Measurements from ENCODE around the gene TEX36.
"Not testable (repeated sequence)": the region's sequence is repeated elsewhere in the genome, so short reads cannot be mapped to it uniquely, and the experiment has no call there.

Gene TEX36, protein sequence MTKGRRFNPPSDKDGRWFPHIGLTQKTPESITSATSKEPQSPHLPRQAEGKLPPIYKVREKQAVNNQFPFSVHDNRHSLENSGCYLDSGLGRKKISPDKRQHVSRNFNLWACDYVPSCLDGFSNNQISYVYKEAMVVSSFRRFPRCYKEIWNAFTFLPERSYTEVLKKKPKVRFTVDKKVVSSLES

DNA sequence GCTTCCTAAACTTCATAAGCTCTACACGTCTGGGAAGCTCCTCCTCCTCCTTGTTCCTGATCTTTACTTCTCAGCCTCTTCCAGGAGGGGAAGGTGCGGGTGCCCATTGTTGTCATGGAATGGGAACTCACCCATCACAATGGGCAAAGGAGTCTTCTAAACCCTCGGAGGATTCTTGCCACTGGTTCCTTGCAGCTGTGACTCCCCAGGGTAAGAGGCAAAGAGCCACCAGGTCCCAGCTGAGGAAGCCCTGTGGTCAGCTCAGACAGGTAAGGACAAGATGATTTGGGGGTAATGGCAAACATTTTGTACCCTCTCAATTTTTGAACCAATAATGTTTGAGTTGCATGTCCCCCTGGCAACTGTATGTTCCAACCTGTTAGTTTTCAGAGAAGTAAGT lies at the start of gene TEX36:
TSS of gene TEX36 (minus strand) at position 101 of the 400 bp plus-strand sequence. CDS start 174 bp downstream, outside the sequence.
- DNase-seq, result no peak

DNA sequence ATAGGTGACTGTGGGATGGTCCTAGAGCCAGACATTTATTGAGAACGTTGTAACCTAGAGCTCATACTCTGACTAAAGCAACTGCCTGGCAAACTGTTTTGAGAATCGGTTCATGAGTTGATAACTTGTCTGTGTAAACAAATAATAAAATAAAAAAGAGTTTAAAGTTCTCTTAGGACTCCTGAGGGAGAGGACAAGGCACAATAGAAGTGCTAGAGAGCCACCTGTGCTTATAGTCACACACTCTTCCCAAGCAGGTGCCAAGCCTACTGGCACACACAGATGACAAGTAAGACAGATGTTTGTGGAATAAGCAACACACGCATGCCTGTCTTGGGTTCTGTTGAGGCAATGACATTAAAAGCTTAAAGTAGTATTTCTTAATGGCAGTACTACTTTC lies 44.5 kb upstream of the TEX36 start:
- DNase-seq, result no peak

DNA sequence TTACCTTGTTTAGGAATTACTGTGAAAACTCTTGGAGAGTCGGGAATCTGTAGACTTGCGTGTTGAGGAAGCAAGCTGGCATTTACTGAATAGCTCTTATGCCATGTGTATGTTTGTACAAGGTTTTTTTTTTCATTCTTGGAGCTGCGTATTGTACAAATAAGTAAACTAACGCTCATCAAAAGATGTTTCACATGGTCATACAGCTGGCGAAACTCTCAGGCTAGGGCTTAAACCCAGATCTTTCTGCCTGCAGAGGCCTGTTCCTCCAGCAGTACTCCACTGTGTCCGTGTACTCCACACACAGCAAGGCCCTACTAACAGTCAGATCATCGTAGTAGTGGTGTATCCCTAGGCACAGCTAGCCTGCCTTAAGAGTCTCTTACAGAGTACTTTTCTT lies 44.0 kb upstream of the TEX36 start:
- no peak for DNase-seq

DNA sequence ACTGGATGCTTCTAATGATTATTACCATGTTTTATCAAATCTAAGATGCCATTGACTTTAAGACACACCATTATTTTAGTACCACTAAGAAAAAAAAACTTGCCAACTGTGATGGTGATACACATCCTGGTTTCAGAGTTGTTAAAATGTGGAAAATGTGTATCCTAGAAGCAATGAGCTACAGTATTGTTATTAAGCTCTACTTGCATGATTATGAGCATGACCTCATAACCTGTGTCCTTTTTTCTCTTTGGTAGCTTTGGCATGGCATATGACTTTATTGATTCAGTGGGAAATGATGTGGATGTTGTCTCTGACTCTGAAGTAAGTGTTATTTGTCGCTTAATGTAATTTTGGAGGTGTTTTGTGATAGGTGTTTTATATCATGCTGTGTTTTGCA lies 39.8 kb upstream of the TEX36 start:
- DNase-seq, result no peak

DNA sequence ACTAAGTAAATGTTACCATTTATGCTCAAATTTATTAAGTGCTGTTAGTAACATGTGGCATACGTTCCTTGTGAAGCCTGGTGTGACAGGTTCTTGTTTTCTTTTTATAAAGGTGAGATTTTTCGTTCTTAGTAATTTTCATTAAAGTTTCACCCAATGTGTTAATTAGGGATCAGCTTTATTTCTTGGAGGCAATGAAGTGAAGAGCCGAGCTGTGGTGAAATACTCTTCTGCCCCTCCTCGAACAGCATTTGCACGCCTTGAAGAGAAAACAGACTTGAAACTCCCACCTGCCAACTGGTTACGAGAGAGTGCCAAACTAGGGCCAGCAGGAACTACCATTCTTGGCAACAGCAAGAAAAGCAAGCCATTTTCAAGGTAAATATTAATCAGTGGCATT lies 38.1 kb upstream of the TEX36 start:
- no peak for DNase-seq

DNA sequence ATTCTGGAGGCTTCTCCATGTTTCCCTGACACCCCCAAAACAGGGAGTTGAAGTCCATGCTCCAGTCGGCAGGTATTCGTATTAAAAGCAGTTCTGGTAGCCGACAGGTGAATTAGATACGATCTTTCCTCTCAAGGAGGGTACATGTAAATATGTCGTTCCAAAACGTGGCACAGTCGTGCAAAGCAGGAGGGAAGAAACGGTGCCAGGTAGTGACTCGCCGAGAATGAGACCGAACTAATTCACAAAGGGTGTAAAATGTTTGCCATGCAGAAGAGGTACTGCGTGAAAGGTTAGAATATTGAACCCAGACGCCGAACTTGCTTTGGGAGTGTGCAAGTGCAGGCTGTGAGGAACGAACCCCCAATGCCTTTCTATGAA lies 37.0 kb upstream of the TEX36 start:
- DNase-seq, result no peak

DNA sequence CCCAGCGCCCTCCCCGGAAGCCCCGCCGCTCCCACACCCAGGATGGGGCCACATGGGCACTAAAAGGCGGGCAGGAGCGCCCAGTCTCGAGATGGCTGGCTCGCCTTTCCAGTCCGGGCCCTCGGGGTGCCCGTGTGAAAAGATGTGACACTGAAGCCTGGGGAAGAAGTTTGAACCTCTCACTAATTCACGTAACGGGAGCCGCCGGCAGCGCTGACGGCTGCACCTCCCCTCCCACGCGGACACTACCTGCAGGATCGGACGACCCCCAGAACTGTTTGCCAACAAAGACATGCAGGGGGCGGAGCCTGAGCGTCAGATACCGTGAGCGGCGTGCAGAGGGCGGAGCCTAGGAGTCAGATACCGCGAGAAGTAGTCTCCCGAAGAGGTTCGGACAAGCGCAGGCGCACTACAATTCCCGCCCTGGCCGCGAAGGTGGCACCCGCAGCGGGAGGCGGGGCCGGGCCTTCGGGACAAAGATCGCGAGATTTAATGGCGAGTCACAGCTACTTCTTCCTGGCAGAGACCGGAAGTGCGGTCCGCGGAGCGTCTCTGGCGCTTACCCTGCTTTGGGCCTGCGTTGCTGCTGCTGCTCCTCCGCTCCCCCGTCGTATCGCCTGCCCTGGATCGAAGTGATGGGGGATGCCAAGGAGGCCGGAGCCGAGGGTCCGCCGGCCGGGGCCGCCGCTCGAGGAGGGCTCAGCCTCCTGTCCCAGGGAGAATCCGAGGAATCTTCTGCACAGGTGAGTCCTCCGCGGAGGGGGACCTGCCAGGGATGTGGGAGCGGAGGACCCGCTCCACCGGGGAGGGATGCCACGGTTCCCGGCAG lies 36.4 kb upstream of the TEX36 start, which contains the start of gene EDRF1:
TSS of gene EDRF1 (plus strand) at position 537 of the 829 bp plus-strand sequence. CDS start at position 636, 99 bp downstream.
- peak; percentile 100 for DNase-seq

DNA sequence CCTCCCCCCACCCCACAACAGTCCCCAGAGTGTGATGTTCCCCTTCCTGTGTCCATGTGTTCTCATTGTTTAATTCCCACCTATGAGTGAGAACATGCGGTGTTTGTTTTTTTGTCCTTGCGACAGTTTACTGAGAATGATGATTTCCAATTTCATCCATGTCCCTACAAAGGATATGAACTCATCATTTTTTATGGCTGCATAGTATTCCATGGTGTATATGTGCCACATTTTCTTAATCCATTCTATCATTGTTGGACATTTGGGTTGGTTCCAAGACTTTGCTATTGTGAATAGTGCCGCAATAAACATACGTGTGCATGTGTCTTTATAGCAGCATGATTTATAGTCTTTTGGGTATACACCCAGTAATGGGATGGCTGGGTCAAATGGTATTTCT lies 31.8 kb upstream of the TEX36 start:
- not testable (repeated sequence) for DNase-seq

DNA sequence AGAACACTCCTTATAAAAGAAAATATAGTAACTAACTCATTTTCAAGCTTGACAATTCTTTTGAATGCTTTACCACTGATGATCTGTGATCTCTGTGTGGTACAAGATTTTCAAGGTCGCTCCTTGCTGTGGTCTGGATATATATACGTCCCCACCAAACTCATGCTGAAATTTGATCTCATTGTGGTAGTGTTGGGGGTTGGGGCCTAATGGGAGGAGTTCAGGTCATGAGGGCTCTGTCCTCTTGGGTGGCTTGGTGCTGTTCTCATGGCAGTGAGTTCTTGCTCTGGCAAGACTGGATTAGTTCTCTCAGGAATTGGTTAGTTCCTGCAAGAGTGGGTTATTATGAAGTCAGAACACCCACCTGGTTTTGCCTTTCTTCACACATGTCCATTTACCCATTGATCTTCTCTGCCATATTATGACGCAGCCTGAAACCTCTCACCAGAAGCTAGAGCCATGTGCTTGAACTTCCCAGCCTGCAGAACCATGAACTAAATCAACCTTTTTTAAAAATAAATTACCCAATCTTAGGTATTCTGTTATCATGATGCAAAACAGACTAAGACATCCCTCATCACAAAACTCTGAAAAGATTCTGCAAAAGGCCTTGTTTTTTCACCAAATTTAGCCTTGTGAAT lies 28.3 kb upstream of the TEX36 start:
- no peak for DNase-seq

DNA sequence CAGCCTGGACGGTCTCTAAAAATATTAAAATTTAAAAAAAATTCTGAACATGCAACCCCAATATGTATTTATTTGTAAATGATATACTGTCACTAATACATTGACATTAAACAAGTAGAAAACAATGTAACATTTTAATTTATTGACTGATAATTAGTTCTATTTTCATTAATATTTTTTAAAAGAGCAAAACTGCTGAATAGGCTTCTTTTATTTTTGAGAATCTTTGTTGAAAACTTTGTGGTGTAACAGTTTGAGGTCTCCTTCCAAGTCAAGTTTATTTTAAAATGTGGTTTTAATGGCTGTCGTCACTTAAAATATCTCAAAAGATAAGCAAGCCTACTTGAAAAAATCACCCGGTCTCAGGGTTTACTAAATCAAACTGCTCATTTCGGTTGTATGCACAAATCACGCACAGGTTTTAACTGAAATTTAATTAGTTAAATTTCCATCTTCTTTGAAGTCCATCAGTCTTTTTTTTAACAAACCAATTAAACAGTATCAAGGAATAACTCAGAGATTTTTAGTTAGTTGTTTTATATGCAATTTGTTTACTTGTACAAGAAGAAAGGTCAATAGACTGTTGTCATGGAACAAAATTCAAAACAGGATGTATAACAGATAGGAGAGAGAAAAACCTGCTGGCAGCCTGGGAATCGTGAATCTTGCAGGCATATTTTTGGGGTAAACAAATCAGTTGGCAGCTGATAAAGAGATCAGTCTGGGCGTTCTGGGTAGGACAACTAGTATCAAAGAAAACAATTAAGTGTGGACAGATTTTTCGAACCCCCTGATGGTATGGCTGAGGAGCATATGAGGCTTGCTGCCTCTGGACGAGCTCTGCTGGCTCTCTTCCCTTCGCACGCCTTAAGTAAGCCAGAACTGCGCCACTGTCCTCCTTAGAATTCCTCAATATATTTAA lies 26.9 kb upstream of the TEX36 start:
- no peak for DNase-seq

DNA sequence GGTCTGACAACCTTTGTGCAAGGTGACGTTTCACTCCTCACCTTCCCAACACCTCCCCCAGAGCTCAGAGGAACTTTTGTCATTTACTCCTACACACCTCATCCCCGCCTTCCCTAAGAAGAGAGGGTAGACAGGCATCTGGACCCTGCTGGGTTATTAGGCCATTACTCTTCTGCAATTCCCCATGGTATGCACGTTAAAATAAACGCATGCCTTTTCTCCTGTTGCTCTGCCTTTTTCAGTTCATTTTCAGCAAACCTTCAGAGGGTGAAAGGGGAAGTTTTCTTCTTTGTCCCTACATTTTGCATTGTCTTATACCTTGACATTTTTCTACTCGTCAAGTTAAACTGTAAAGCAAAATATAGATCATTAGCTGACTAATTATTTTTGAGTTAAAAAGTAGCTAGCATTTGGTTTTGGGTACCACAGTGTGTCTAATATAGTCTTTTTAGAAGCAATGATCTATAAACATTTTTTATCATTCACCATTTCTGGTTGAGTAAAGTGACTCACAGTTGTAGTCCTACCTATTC lies 26.1 kb upstream of the TEX36 start:
- DNase-seq, result no peak

DNA sequence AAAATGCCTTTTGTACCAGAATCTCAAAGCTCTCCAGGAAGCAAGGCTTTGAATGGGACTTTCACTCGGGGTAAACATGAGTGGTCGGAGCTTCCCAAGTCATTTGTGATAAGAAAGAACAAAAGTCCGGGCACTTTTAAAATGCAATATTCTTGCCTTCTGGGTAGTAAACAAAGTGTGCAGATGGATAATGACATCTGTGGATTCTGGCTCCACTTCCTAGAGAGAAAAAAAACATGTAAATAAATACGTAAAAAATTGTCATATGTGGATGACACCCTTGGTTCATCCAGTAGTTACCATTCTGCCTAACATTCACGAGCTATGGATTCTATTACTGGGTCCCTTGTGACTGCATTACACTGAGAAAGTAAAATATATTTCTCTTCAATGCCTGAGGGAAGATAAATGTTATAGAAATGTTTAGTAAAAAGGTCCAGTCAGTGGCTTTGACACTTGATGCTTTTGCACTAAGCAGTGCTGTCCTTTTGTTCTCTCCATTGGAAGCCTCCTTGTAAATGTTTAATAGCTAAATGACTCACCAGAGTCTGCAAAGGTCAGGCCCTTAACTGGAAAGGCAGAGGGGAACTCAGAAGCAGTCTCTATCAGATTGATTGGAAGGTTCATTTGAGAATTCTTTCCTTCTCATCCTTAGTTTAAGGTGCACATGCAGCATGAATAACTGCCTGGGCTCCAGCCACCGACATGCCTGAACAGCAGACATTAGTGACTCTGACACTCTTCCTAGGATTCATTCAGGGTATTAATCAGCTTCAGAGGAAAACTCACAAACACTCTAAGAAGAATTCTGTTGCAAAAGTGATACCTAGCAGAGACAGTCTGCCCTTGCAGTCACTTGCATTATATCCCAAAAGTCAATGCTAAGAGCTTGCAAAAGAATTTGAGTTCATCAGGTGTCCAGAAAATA lies 24.8 kb upstream of the TEX36 start:
- DNase-seq, result no peak

DNA sequence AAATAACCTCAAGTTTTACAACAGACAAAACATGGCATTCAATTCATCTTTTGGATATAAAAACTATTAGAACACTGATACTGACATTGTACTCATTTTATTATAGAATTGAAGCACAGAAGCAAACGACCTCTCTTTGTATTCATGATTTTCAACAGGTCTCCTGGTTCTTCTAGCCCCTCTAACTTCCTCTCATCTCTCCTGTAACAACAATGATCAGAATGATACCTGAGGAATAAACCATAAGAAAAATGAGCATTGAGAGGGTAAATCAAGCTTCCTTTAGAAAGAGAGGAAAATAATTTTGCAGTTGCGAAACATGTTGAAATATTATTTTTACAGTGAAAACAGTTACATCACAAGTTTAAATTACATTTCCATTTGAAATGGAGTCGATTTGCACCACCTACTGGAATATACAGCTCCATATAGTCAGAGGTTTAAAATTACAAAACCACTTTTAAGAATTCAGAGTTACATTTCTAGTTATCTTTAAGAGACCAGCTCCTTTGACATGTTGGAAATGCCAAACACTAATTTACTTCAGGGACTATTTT lies 17.5 kb upstream of the TEX36 start:
- no peak for DNase-seq

DNA sequence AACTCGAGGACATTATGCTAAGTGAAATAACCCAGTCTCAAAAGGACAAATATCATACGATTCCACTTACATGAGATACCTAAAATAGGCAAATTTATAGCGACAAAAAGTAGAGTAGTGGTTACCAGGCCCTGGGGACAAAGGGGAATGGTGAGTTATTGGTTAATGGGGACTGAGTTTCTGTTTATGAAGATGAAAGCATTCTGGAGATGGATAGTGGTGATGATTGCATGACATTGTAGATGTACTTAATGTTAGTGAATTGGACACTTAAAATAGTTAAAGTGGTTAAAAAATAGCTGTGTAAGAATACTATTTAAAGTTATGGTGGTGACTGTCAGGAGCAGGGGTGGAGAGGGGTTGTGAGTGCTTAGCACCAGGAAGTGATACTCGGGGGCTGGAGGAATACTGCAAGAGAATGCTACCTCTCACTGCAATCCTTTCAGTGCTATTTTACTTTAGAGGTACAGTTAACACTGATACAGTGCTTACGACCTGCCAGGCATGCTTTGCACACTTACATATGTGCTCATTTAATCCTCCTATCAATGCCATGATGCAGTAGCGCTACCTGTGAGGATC lies 16.7 kb upstream of the TEX36 start:
- no peak for DNase-seq

DNA sequence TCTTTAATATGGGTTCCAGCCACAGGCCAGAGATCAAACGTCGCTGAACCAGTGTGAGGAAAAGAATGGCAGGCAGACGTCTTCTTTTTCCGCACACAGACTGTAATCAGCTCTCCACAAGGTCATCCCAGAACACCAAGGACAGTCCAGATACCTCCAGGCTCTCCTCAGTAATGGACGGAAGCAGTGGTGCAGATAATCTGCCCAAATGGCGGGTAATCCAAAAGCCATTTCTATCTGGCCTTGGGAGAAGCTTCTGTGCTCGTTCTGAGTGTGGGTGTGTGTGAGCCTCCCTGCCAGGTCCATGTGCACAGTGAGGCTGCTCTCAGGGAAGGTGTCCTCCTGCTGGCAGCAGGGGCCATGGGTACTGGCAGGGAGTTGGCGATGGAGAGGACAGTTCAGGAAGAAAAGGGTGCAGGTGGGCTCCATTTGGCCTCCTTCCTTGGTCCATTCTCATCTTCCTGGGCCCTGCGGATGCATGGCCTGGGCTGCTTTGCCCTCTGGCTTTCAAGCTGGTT lies 15.6 kb upstream of the TEX36 start:
- DNase-seq, result no peak

DNA sequence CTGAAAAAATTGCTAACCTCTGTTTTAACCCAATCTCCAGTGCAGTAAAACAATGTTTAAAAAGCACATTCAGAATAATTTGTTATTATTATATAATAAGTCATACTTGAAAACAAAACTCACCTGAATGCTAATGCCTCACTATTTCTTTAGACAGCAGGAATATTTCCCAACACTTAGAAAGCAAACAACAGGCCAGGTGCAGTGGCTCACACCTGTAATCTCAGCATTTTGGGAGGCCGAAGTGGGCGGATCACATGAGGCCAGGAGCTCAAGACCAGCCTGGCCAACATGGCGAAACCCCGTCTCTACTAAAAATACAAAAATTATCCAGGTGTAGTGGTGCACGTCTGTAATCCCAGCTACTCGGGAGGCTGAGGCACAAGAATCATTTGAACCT lies 13.9 kb upstream of the TEX36 start:
- DNase-seq, result not testable (repeated sequence)

DNA sequence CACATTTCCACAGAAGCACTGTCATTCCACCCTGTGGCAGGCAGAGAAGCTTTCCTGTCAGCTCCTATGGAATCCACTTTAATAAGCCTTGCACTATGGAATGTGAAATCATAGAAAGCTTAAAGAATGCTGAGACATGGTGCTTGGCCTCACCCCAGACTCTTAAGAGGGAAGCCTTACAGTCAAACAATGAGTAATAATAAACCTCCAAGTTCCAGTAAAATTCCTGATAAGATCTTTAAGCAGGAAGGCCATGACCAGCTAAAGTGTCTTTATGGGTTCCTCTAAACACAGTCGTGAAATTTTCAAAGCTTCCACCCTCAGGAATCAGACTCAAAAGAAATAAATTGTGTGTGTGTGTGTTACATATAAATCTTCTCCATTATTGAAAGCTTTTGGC lies 11.9 kb upstream of the TEX36 start:
- no peak for DNase-seq

DNA sequence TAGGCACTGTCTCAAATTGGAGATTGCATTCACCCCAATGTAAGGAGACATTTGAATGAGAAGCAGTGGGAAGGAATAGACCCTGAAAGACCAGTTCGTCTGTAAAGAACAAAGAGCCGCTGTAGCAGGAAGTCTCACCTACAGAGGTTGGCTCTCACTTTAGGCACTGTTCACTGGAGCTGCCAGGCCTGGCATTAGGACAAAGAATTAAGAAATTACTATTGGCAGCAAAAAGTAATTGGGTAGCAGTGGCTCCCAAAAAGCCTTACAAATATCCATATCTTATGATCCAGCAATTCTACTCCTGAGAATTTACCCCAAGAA lies 10.5 kb upstream of the TEX36 start:
- no peak for DNase-seq

DNA sequence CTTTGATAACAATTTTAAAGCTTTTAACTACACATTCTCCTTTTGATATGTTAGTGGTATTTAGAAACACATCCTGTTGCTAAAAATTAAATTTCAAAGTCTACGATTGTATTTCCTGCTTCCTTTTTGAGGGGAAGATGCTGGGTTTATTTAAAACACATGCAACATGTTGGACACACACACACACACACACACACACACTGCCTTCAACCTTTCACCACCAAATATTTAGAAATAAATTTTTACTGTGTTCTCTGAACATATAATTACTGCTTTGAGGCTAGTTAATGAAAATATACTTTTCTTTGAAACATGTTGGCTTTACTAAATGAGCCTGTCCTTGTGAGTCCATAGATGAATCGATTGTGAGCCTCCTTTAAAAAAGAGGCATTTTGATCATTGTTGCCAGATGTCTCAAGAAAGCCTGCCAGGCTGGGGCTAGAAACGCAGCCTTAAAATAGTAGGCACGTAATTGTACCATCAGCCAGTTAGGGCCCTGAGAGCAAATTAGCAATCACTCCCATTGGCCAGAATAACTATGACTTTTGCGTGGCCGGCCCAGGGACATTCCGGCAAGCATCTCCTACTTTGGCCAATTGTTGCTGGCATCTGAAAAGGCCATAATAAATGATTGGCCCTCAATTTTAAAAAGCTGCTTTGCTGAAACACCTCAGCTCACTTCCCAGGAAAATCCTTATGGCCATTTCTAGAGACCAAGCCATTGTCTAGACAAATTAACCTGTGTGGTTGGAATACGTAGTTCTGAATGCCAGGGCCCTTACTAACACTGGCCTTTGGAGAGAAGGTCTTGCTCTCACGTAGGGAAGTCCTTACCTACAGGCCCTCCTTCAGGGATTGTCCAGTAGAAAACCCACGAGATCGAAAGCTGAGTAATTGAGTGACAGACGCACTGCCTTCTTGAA lies 9.9 kb upstream of the TEX36 start:
- no peak for DNase-seq

DNA sequence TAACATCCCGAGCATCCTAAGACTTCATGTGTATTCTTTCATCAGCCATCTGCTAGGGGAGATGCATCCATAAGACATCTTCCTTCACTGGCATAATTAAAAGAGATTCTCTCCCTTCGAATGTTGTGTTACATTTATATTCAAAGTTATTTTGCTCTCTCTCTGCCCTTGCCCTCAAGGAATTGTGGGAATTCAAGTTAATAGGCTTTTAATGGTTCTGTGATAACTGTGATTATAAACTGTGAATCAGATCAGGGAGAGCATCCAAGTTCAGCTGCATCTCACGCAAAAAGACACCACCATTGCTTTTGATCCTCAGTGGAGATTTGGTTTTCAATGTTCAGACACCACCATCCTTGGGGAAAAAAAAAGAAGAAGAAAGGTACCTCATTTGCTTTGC lies 9.2 kb upstream of the TEX36 start:
- DNase-seq, result no peak

Data from CD4-positive, alpha-beta T cell treated with Interleukin-21 for 1 hour (primary cell).